BLaER1 (cell line): ENCODE results near the gene CIAO2A.
"Not testable (repeated sequence)": the region's sequence is repeated elsewhere in the genome, so short reads cannot be mapped to it uniquely, and the experiment has no call there.

Experiments
- H3K27ac ChIP-seq: shearing (Covaris generic); formaldehyde crosslinking; 2 replicates; pipeline ENCODE4 v1.8.1; 2022
- H3K27me3 ChIP-seq: shearing (Covaris generic); formaldehyde crosslinking; 2 replicates; pipeline ENCODE4 v1.8.1; 2022
- H3K36me3 ChIP-seq: shearing (Covaris generic); formaldehyde crosslinking; 2 replicates; pipeline ENCODE4 v1.8.1; 2022
- H3K4me1 ChIP-seq: shearing (Covaris generic); formaldehyde crosslinking; 2 replicates; pipeline ENCODE4 v1.8.1; 2022
- H3K4me2 ChIP-seq: shearing (Covaris generic); formaldehyde crosslinking; 2 replicates; pipeline ENCODE4 v1.8.1; 2022
- H3K4me3 ChIP-seq: shearing (Covaris generic); formaldehyde crosslinking; 2 replicates; pipeline ENCODE4 v1.8.1; 2022
- H3K9ac ChIP-seq: shearing (Covaris generic); formaldehyde crosslinking; 2 replicates; pipeline ENCODE4 v1.8.1; 2022
- H3K9me3 ChIP-seq: shearing (Covaris generic); formaldehyde crosslinking; 2 replicates; pipeline ENCODE4 v1.8.1; 2022
- H4K20me1 ChIP-seq: shearing (Covaris generic); formaldehyde crosslinking; 2 replicates; pipeline ENCODE4 v1.8.1; 2022
- Cebpa-rat ChIP-seq: shearing (Covaris generic); IDR thresholded peaks from 2 replicates; pipeline ENCODE4 v1.8.1; 2022

The CIAO2A gene

GRCh38 chr15:64131547-64131946, 37.9 kb upstream of the CIAO2A start:
- no peaks in the 10 kb centered on the region for H3K9me3 ChIP-seq
- no peaks in the 10 kb centered on the region for H3K27me3 ChIP-seq
- no peak overlapping the region for H3K4me3 ChIP-seq
- H4K20me1 ChIP-seq, result peaks cover 16% of the 10 kb centered on the region; the same call in 1 of the 2 replicates
- H3K27ac ChIP-seq, result no peak overlapping the region
- H3K4me2 ChIP-seq, result no peak overlapping the region
- H3K36me3 ChIP-seq, result peaks cover 100% of the 10 kb centered on the region
- TF ChIP-seq Cebpa-rat, result no peak
- H3K9ac ChIP-seq, result no peak overlapping the region
- H3K4me1 ChIP-seq, result peaks cover 7% of the 10 kb centered on the region

DNA sequence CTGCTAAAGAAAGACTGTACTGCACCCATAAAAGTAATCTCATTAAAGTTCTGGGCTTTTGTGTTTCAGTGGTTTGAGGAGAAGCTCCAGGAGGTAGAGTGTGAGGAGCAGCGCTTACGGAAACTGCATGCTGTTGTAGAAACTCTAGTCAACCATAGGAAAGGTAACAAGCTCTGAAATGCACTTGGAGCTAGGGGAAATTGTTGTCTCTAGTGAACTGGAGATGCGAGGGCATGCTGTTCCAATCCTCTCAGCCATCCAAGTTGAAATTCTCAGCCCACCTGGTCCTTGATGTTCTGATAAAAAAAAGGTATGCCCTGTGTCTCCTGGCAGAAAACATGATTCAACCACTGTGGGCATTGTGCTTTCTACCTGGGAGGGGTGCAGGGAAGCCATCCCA, 36.5 kb upstream of the CIAO2A start:
- H3K36me3 ChIP-seq, result peaks cover 100% of the 10 kb centered on the region

GRCh38 chr15:64127521-64128270, 34.1 kb upstream of the CIAO2A start:
- no peaks in the 10 kb centered on the region for H3K4me1 ChIP-seq
- no peak overlapping the region for H3K4me3 ChIP-seq
- no peak overlapping the region for H3K4me2 ChIP-seq
- no peak overlapping the region for H3K27ac ChIP-seq
- peaks cover 98% of the 10 kb centered on the region for H3K36me3 ChIP-seq
- no peaks in the 10 kb centered on the region for H3K9me3 ChIP-seq
- peaks cover 6% of the 10 kb centered on the region; the same call in 1 of the 2 replicates for H4K20me1 ChIP-seq
- H3K27me3 ChIP-seq, result no peaks in the 10 kb centered on the region
- H3K9ac ChIP-seq, result no peak overlapping the region
- no peak for TF ChIP-seq Cebpa-rat

More for the DNA sequence above, 36.5 kb upstream of the CIAO2A start:
- no peaks in the 10 kb centered on the region for H3K4me1 ChIP-seq
- no peak overlapping the region for H3K27ac ChIP-seq
- H3K4me3 ChIP-seq, result no peak overlapping the region
- no peaks in the 10 kb centered on the region for H3K9me3 ChIP-seq
- H4K20me1 ChIP-seq, result 0 out of 2 replicates have a peak, but pooled peaks cover 7% of the 10 kb centered on the region
- no peak overlapping the region for H3K9ac ChIP-seq
- H3K4me2 ChIP-seq, result no peak overlapping the region
- no peaks in the 10 kb centered on the region for H3K27me3 ChIP-seq
- TF ChIP-seq Cebpa-rat, result no peak

GRCh38 chr15:64125978-64126377, 32.3 kb upstream of the CIAO2A start:
- peaks cover 98% of the 10 kb centered on the region for H3K36me3 ChIP-seq
- H3K9me3 ChIP-seq, result no peaks in the 10 kb centered on the region
- peaks cover 23% of the 10 kb centered on the region for H4K20me1 ChIP-seq
- H3K4me1 ChIP-seq, result no peaks in the 10 kb centered on the region
- no peak overlapping the region for H3K4me2 ChIP-seq
- no peak overlapping the region for H3K4me3 ChIP-seq
- H3K9ac ChIP-seq, result no peak overlapping the region
- H3K27me3 ChIP-seq, result no peaks in the 10 kb centered on the region
- TF ChIP-seq Cebpa-rat, result no peak
- no peak overlapping the region for H3K27ac ChIP-seq

GRCh38 chr15:64122936-64123351, 29.3 kb upstream of the CIAO2A start:
- H3K4me2 ChIP-seq, result no peak overlapping the region
- peaks cover 40% of the 10 kb centered on the region for H4K20me1 ChIP-seq
- peaks cover 98% of the 10 kb centered on the region for H3K36me3 ChIP-seq
- no peaks in the 10 kb centered on the region for H3K27me3 ChIP-seq
- no peaks in the 10 kb centered on the region for H3K9me3 ChIP-seq
- no peak for TF ChIP-seq Cebpa-rat
- H3K9ac ChIP-seq, result no peak overlapping the region
- H3K4me3 ChIP-seq, result no peak overlapping the region
- H3K4me1 ChIP-seq, result no peaks in the 10 kb centered on the region
- no peak overlapping the region for H3K27ac ChIP-seq

GRCh38 chr15:64122444-64122843, 28.8 kb upstream of the CIAO2A start:
- Histone ChIP-seq H3K4me3 (no peak overlapping the region), H3K27ac (no peak overlapping the region), H4K20me1 (peaks cover 45% of the 10 kb centered on the region), H3K36me3 (peaks cover 98% of the 10 kb centered on the region), H3K4me1 (no peaks in the 10 kb centered on the region), H3K4me2 (no peak overlapping the region), H3K27me3 (no peaks in the 10 kb centered on the region), H3K9ac (no peak overlapping the region), H3K9me3 (no peaks in the 10 kb centered on the region)
- no peak for TF ChIP-seq Cebpa-rat

GRCh38 chr15:64121614-64122013, 28.0 kb upstream of the CIAO2A start:
- Histone ChIP-seq H3K27me3 (no peaks in the 10 kb centered on the region), H3K4me2 (no peak overlapping the region), H4K20me1 (peaks cover 54% of the 10 kb centered on the region), H3K4me3 (no peak overlapping the region), H3K9me3 (no peaks in the 10 kb centered on the region), H3K36me3 (peaks cover 98% of the 10 kb centered on the region), H3K9ac (no peak overlapping the region), H3K27ac (no peak overlapping the region), H3K4me1 (no peaks in the 10 kb centered on the region)
- TF ChIP-seq Cebpa-rat, result no peak

DNA sequence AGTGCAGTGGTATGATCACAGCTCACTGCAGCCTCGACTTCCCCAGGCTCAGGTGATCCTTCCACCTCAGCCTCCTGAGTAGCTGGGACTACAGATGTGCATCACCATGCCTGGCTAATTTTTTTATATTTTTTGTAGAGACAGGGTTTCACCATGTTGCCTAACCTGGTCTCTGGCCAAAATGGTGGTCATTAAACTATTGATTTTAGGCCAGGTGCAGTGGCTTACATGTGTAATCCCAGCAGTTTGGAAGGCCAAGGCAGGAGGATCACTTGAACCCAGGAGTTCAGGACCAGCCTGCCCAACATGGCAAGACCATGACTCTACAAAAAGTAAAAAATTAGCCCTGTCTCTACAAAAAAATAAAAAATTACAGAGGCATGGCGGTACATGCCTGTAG, 26.7 kb upstream of the CIAO2A start:
- H3K9ac ChIP-seq, H3K4me1 ChIP-seq, H3K4me2 ChIP-seq, H3K27me3 ChIP-seq, H3K9me3 ChIP-seq, H3K4me3 ChIP-seq, H3K27ac ChIP-seq: not testable (repeated sequence)
- Histone ChIP-seq H3K36me3 (peaks cover 98% of the 10 kb centered on the region), H4K20me1 (peaks cover 66% of the 10 kb centered on the region)

DNA sequence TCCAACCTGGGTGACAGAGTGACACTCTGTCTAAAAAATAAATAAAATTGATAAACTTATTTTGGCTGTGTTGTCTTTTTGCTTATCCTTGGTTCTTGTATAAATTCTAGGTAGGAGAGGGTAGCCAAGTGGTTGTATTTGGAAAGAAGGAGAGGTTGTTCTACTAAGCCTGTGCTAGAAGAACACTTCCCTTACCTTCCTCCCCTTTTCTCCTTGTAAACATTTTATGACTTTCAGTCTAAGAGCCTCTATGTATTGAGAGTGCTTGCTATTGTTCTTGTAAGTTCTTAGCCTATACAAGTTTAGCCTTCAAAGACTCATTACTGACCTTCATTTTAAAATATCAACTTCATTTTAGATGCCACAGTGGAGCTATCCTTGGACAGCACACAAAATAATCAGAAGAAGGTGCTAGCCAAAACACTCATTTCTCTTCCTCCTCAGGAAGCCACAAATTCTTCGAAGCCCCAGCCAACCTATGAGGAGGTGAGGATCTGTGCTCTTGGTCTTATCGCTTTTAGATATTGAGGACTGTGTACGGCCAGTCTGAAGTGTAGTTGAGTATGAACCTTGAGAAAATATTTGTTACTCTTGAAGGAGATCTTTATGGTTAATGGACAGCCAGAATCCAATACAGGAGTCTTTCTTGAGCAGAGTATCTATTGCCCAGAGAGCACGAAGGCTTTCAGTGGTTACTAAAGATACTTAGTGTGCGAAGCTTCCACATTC, 24.3 kb upstream of the CIAO2A start:
- H3K27me3 ChIP-seq, result no peaks in the 10 kb centered on the region
- no peak overlapping the region for H3K4me2 ChIP-seq
- H3K4me3 ChIP-seq, result no peak overlapping the region
- no peak for TF ChIP-seq Cebpa-rat
- no peak overlapping the region for H3K27ac ChIP-seq
- no peaks in the 10 kb centered on the region for H3K9me3 ChIP-seq
- H3K4me1 ChIP-seq, result no peaks in the 10 kb centered on the region
- H4K20me1 ChIP-seq, result peaks cover 87% of the 10 kb centered on the region
- peaks cover 100% of the 10 kb centered on the region for H3K36me3 ChIP-seq
- H3K9ac ChIP-seq, result no peak overlapping the region

- no peak overlapping the region for H3K27ac ChIP-seq
- H3K4me3 ChIP-seq, result no peak overlapping the region
- no peak overlapping the region for H3K9ac ChIP-seq
- peaks cover 100% of the 10 kb centered on the region for H4K20me1 ChIP-seq
- no peak for TF ChIP-seq Cebpa-rat
- H3K9me3 ChIP-seq, result no peaks in the 10 kb centered on the region
- peaks cover 28% of the 10 kb centered on the region for H3K4me1 ChIP-seq
- H3K4me2 ChIP-seq, result no peak overlapping the region
- H3K27me3 ChIP-seq, result no peaks in the 10 kb centered on the region
- H3K36me3 ChIP-seq, result peaks cover 61% of the 10 kb centered on the region
These were observed 19.3 kb upstream of the CIAO2A start for GRCh38 chr15:64112904-64113303.
